OCI-LY1 (cell line): ENCODE data around the gene TST.

ENCODE experiments used
- CTCF ChIP-seq: fragments of 200-600 bp; sonication (generic), shearing (Covaris generic); IDR thresholded peaks from 2 replicates; pipeline ENCODE4 v1.5.1; 2017; ENCODE audit warnings: mild to moderate bottlenecking, antibody characterized with exemption, low read length, moderate library complexity, mixed read lengths
- EZH2 ChIP-seq: fragments of 200-600 bp; sonication (generic), shearing (Covaris generic); IDR thresholded peaks from 2 replicates; pipeline ENCODE4 v1.8.0; 2017; ENCODE audit warnings: borderline replicate concordance, mixed run types, mild to moderate bottlenecking, antibody characterized with exemption, low read length, moderate library complexity, mixed read lengths

- TF ChIP-seq CTCF (no peak), EZH2 (no peak)
These were observed 12.9 kb upstream of the TST start for GRCh38 chr22:37032134-37032534.
